H9 (cell line): Measurements from ENCODE around the gene ABLIM1. TPM values are rescaled to one million over a fixed set of nuclear protein-coding genes. Genes with fewer than 3 reads are reported as not detected.

ENCODE experiments used
- DNase-seq: peaks from one replicate; pipeline ENCODE4 v3.0.0-alpha.2; 2017
- H2AFZ ChIP-seq: one replicate; pipeline ENCODE4 v1.6.1; 2013; ENCODE audit warnings: mild to moderate bottlenecking, low read length, control low read depth, moderate library complexity
- H2AK5ac ChIP-seq: 2 replicates; pipeline ENCODE4 v1.6.1; 2013; ENCODE audit warnings: low read length, control low read depth, mixed read lengths; ENCODE audit not compliant: insufficient read length
- H2BK120ac ChIP-seq: one replicate; pipeline ENCODE4 v1.6.1; 2013; ENCODE audit warnings: low read depth, mild to moderate bottlenecking, low read length, control low read depth, inconsistent platforms; ENCODE audit not compliant: poor library complexity, severe bottlenecking
- H2BK12ac ChIP-seq: 2 replicates; pipeline ENCODE4 v1.6.1; 2013; ENCODE audit warnings: low read length, control low read depth, mixed read lengths, low read depth; ENCODE audit not compliant: insufficient read length
- H2BK15ac ChIP-seq: 2 replicates; pipeline ENCODE4 v1.6.1; 2013; ENCODE audit warnings: low read depth, low read length, control low read depth
- H2BK20ac ChIP-seq: one replicate; pipeline ENCODE4 v1.6.1; 2013; ENCODE audit warnings: low read depth, mild to moderate bottlenecking, low read length, control low read depth, inconsistent platforms; ENCODE audit not compliant: poor library complexity, severe bottlenecking
- H2BK5ac ChIP-seq: 2 replicates; pipeline ENCODE4 v1.6.1; 2013; ENCODE audit warnings: low read length, control low read depth, mixed read lengths; ENCODE audit not compliant: insufficient read length
- H3K14ac ChIP-seq: 2 replicates; pipeline ENCODE4 v1.6.1; 2013; ENCODE audit warnings: low read length, control low read depth; ENCODE audit not compliant: insufficient read depth
- H3K18ac ChIP-seq: 2 replicates; pipeline ENCODE4 v1.6.1; 2013; ENCODE audit warnings: low read depth, mild to moderate bottlenecking, mixed read lengths, low read length, control low read depth; ENCODE audit not compliant: insufficient read length
- H3K23ac ChIP-seq: 2 replicates; pipeline ENCODE4 v1.6.1; 2013; ENCODE audit warnings: low read length, control low read depth, mixed read lengths, low read depth; ENCODE audit not compliant: insufficient read length
- H3K23me2 ChIP-seq: 2 replicates; pipeline ENCODE4 v1.6.1; 2013; ENCODE audit warnings: low read depth, mild to moderate bottlenecking, mixed read lengths, low read length, control low read depth; ENCODE audit not compliant: insufficient read length, poor library complexity, severe bottlenecking
- H3K27ac ChIP-seq: 2 replicates; pipeline ENCODE4 v1.5.1; 2013; ENCODE audit warnings: low read length, control low read depth, mixed read lengths, low read depth; ENCODE audit not compliant: insufficient read length
- H3K27me3 ChIP-seq: 2 replicates; pipeline ENCODE4 v1.6.1; 2013; ENCODE audit warnings: low read length, control low read depth, inconsistent platforms; ENCODE audit not compliant: insufficient read depth
- H3K4ac ChIP-seq: 2 replicates; pipeline ENCODE4 v1.6.1; 2013; ENCODE audit warnings: low read depth, mild to moderate bottlenecking, control low read depth, inconsistent platforms, low read length, moderate library complexity
- H3K4me1 ChIP-seq: 2 replicates; pipeline ENCODE4 v1.6.1; 2013; ENCODE audit warnings: low read length, control low read depth, inconsistent platforms; ENCODE audit not compliant: insufficient read depth
- H3K4me2 ChIP-seq: 2 replicates; pipeline ENCODE4 v1.6.1; 2013; ENCODE audit warnings: low read length, control low read depth, mixed read lengths; ENCODE audit not compliant: insufficient read length, insufficient read depth
- H3K56ac ChIP-seq: 2 replicates; pipeline ENCODE4 v1.6.1; 2013; ENCODE audit warnings: low read depth, mild to moderate bottlenecking, mixed read lengths, low read length, control low read depth; ENCODE audit not compliant: insufficient read length
- H3K79me1 ChIP-seq: 2 replicates; pipeline ENCODE4 v1.6.1; 2013; ENCODE audit warnings: low read depth, mild to moderate bottlenecking, moderate library complexity, low read length, control low read depth, inconsistent platforms; ENCODE audit not compliant: insufficient read depth, poor library complexity, severe bottlenecking
- H3K79me2 ChIP-seq: 2 replicates; pipeline ENCODE4 v1.6.1; 2013; ENCODE audit warnings: low read length, control low read depth, inconsistent platforms; ENCODE audit not compliant: insufficient read depth
- H3K9ac ChIP-seq: 2 replicates; pipeline ENCODE4 v1.6.1; 2013; ENCODE audit warnings: low read length, control low read depth, mixed read lengths; ENCODE audit not compliant: insufficient read length; ENCODE audit errors: extremely low read depth
- H3K9me3 ChIP-seq: one replicate; pipeline ENCODE4 v1.6.1; 2013; ENCODE audit warnings: low read depth, low read length, inconsistent platforms; ENCODE audit not compliant: control insufficient read depth
- H3T11ph ChIP-seq: one replicate; pipeline ENCODE4 v1.6.1; 2013; ENCODE audit warnings: mild to moderate bottlenecking, low read length, control low read depth, inconsistent platforms
- H4K20me1 ChIP-seq: one replicate; pipeline ENCODE4 v1.6.1; 2013; ENCODE audit not compliant: control insufficient read depth, insufficient read length, insufficient read depth
- H4K5ac ChIP-seq: 2 replicates; pipeline ENCODE4 v1.6.1; 2013; ENCODE audit warnings: low read depth, mild to moderate bottlenecking, mixed read lengths, low read length, control low read depth; ENCODE audit not compliant: insufficient read length
- H4K8ac ChIP-seq: replicated peaks from 2 replicates; pipeline ENCODE4 v1.6.1; 2013; ENCODE audit warnings: low read length, control low read depth, mixed read lengths, low read depth; ENCODE audit not compliant: insufficient read length
- H4K91ac ChIP-seq: 2 replicates; pipeline ENCODE4 v1.6.1; 2013; ENCODE audit warnings: low read depth, mild to moderate bottlenecking, moderate library complexity, mixed read lengths, low read length, control low read depth; ENCODE audit not compliant: insufficient read length
- H3K27ac Mint-ChIP-seq, 3 experiments: 2 replicates in 2 of 3; 3 replicates in 1 of 3; pipeline ENCODE4 v1.8.0; 2020 to 2021; ENCODE audit warnings: mixed read lengths in 3 of 3, mild to moderate bottlenecking in 1 of 3, moderate library complexity in 1 of 3
- H3K27me3 Mint-ChIP-seq: 2 replicates; pipeline ENCODE4 v1.8.0; 2021; ENCODE audit warnings: low read depth, mild to moderate bottlenecking, moderate library complexity, mixed read lengths
- H3K36me3 Mint-ChIP-seq, 3 experiments: 2 replicates in 2 of 3; 3 replicates in 1 of 3; pipeline ENCODE4 v1.8.0; 2020 to 2021; ENCODE audit warnings: low read depth in 3 of 3, mixed read lengths in 3 of 3; ENCODE audit not compliant: insufficient read depth in 1 of 3
- H3K4me1 Mint-ChIP-seq, 2 experiments: 2 replicates each; pipeline ENCODE4 v1.8.0; 2020; ENCODE audit warnings: mixed read lengths in 2 of 2
- H3K4me3 Mint-ChIP-seq, 2 experiments: 2 replicates in 1 of 2; 3 replicates in 1 of 2; pipeline ENCODE4 v1.8.0; 2020 to 2021; ENCODE audit warnings: mild to moderate bottlenecking in 2 of 2, mixed read lengths in 2 of 2, moderate library complexity in 1 of 2
- H3K9me3 Mint-ChIP-seq, 2 experiments: 2 replicates in 1 of 2; 3 replicates in 1 of 2; pipeline ENCODE4 v1.8.0; 2020; ENCODE audit warnings: mild to moderate bottlenecking in 2 of 2, mixed read lengths in 2 of 2, moderate library complexity in 1 of 2
- CTCF ChIP-seq: fragments of 200-600 bp; sonication (generic); conservative IDR thresholded peaks from 3 replicates; pipeline ENCODE4 v1.8.0; 2021; ENCODE audit warnings: antibody characterized with exemption, mild to moderate bottlenecking
- WGBS: extraction: QIAGEN DNeasy Blood & Tissue Kit; methylation state at CpG from one replicate; pipeline ENCODE4 v1.1.7; 2013; ENCODE audit warnings: missing lambda C conversion rate, low lambda C conversion rate, mixed read lengths; ENCODE audit not compliant: insufficient read length; ENCODE audit errors: extremely low coverage; 5-methylcytosine and 5-hydroxymethylcytosine counted together
- total RNA-seq: library from RNA; stranded (reverse); gene quantifications from 2 replicates; pipeline ENCODE4 v1.2.1, GENCODE V29; 2021

Gene ABLIM1
- total RNA-seq, 1 experiment from 2014 or later, result 32.1 TPM

GRCh38 chr10:114668375-114669080 lies 10.5 kb upstream of the ABLIM1 start:
- Mint-ChIP-seq H3K4me3 (no peak overlapping the region), H3K4me1 (peaks cover 6 to 7% of the 10 kb centered on the region in 2 experiments), H3K27me3 (peaks cover 2% of the 10 kb centered on the region; the same call in 1 of the 2 replicates), H3K36me3 (peaks cover 0 to 3% (median 0%) of the 10 kb centered on the region in 3 experiments; a peak in 2 of 7 replicates), H3K9me3 (peaks cover 6 to 7% of the 10 kb centered on the region in 2 experiments; a peak in 3 of 5 replicates), H3K27ac (no peak overlapping the region)
- no peaks in the 10 kb centered on the region for H3K79me1 ChIP-seq
- no peaks in the 10 kb centered on the region for H3K23me2 ChIP-seq
- no peak overlapping the region for H3K23ac ChIP-seq
- H3T11ph ChIP-seq, result no peak overlapping the region
- H3K56ac ChIP-seq, result no peak overlapping the region
- no peak overlapping the region for H3K4me2 ChIP-seq
- H4K8ac ChIP-seq, result no peak overlapping the region
- H4K20me1 ChIP-seq, result no peaks in the 10 kb centered on the region
- no peaks in the 10 kb centered on the region for H3K79me2 ChIP-seq
- H3K9ac ChIP-seq, result no peak overlapping the region
- WGBS, result no CpG with 5 or more reads among the region's 6 CpGs
- no peak overlapping the region for H3K27ac ChIP-seq
- no peak overlapping the region for H3K18ac ChIP-seq
- no peak for DNase-seq
- H2BK15ac ChIP-seq, result no peak overlapping the region
- H2BK12ac ChIP-seq, result no peak overlapping the region
- no peak overlapping the region for H2BK20ac ChIP-seq
- TF ChIP-seq CTCF, result no peak
- H4K91ac ChIP-seq, result no peak overlapping the region
- H2BK120ac ChIP-seq, result no peak overlapping the region
- no peaks in the 10 kb centered on the region; the same call in 1 of the 2 replicates for H3K4me1 ChIP-seq
- no peaks in the 10 kb centered on the region for H3K27me3 ChIP-seq
- H3K9me3 ChIP-seq, result no peaks in the 10 kb centered on the region
- no peak overlapping the region for H4K5ac ChIP-seq
- no peak overlapping the region for H2AK5ac ChIP-seq
- H3K14ac ChIP-seq, result no peak overlapping the region; the same call in 1 of the 2 replicates
- H2AFZ ChIP-seq, result no peak overlapping the region
- H2BK5ac ChIP-seq, result no peak overlapping the region
- no peak overlapping the region for H3K4ac ChIP-seq
